ENCODE measurements around the gene DIP2C.

DIP2C gene

GRCh38 chr10:553233-553632 is 136.2 kb downstream of the DIP2C start:
- DNase-seq (ENCODE audit: low spot score), result no peak

- DNase-seq (ENCODE audit: low spot score), result no peak
These were observed 136.8 kb downstream of the DIP2C start for GRCh38 chr10:552679-553078.

GRCh38 chr10:551373-552252 is 137.9 kb downstream of the DIP2C start:
- no peak for DNase-seq (ENCODE audit: low spot score)

GRCh38 chr10:550665-551372 is 138.6 kb downstream of the DIP2C start:
- no peak for DNase-seq (ENCODE audit: low spot score)

- no peak for DNase-seq (ENCODE audit: low spot score)
These were observed 140.1 kb downstream of the DIP2C start for GRCh38 chr10:549391-549790.

- no peak for DNase-seq (ENCODE audit: low spot score)
These were observed 141.1 kb downstream of the DIP2C start for GRCh38 chr10:548238-548901.

GRCh38 chr10:547591-548081 is 141.8 kb downstream of the DIP2C start:
- no peak for DNase-seq (ENCODE audit: low spot score)

- no peak for DNase-seq (ENCODE audit: low spot score)
These were observed 142.4 kb downstream of the DIP2C start for GRCh38 chr10:546971-547590.

- no peak for DNase-seq (ENCODE audit: low spot score)
These were observed 143.0 kb downstream of the DIP2C start for GRCh38 chr10:546451-546850.

GRCh38 chr10:543862-544822 is 145.3 kb downstream of the DIP2C start:
- DNase-seq (ENCODE audit: low spot score), result no peak

- DNase-seq (ENCODE audit: low spot score), result no peak
These were observed 146.3 kb downstream of the DIP2C start for GRCh38 chr10:543131-543530.

GRCh38 chr10:541750-542371 is 147.6 kb downstream of the DIP2C start:
- DNase-seq (ENCODE audit: low spot score), result no peak

- DNase-seq (ENCODE audit: low spot score), result no peak
These were observed 148.4 kb downstream of the DIP2C start for GRCh38 chr10:541041-541440.

GRCh38 chr10:538895-539294 is 150.6 kb downstream of the DIP2C start:
- no peak for DNase-seq (ENCODE audit: low spot score)

GRCh38 chr10:536935-537334 is 152.5 kb downstream of the DIP2C start:
- DNase-seq (ENCODE audit: low spot score), result no peak

GRCh38 chr10:536371-536925 is 153.0 kb downstream of the DIP2C start:
- DNase-seq (ENCODE audit: low spot score), result no peak

- no peak for DNase-seq (ENCODE audit: low spot score)
These were observed 153.5 kb downstream of the DIP2C start for GRCh38 chr10:535952-536351.

- no peak for DNase-seq (ENCODE audit: low spot score)
These were observed 154.4 kb downstream of the DIP2C start for GRCh38 chr10:535051-535450.

- no peak for DNase-seq (ENCODE audit: low spot score)
These were observed 155.4 kb downstream of the DIP2C start for GRCh38 chr10:534047-534566.

GRCh38 chr10:533611-534010 is 155.9 kb downstream of the DIP2C start:
- DNase-seq (ENCODE audit: low spot score), result no peak

All from germinal center (tissue), 1 donor.